K562 (cell line): ENCODE data around the gene KCNQ4. TPM values are rescaled to one million over a fixed set of nuclear protein-coding genes. Genes with fewer than 3 reads are reported as not detected.

ENCODE experiments used
- ATF7 ChIP-seq: fragments of 450-650 bp; IDR thresholded peaks from 2 replicates; pipeline ENCODE4 v1.7.1; 2014; ENCODE audit warnings: mild to moderate bottlenecking, moderate library complexity
- CXXC5 ChIP-seq: fragments of 250-450 bp; sonication (Bioruptor Pico); IDR thresholded peaks from 2 replicates; pipeline ENCODE4 v1.8.0; 2022; ENCODE audit warnings: inconsistent platforms, mild to moderate bottlenecking, moderate library complexity
- ELK3 ChIP-seq: fragments of 450-650 bp; formaldehyde crosslinking; IDR thresholded peaks from 2 replicates; pipeline ENCODE4 v1.4.0; 2020; ENCODE audit warnings: mild to moderate bottlenecking
- ESRRA ChIP-seq: fragments of 450-650 bp; IDR thresholded peaks from 2 replicates; pipeline ENCODE4 v1.6.1; 2014; ENCODE audit warnings: low read depth, mild to moderate bottlenecking, moderate library complexity, borderline replicate concordance
- ETV5 ChIP-seq: sonication (generic); formaldehyde crosslinking; IDR thresholded peaks from 2 replicates; pipeline ENCODE4 v1.4.0; 2020; ENCODE audit warnings: low read depth, mild to moderate bottlenecking, missing genetic modification reagents
- FOXJ3 ChIP-seq: sonication (generic); formaldehyde crosslinking; IDR thresholded peaks from 2 replicates; pipeline ENCODE4 v1.4.0; 2020; ENCODE audit warnings: mild to moderate bottlenecking, missing genetic modification reagents
- HLTF ChIP-seq: fragments of 450-650 bp; IDR thresholded peaks from 2 replicates; pipeline ENCODE4 v1.6.1; 2016
- IRF1 ChIP-seq: sonication (generic); formaldehyde crosslinking; IDR thresholded peaks from 2 replicates; pipeline ENCODE4 v1.8.0; 2022; ENCODE audit warnings: missing genetic modification reagents, mild to moderate bottlenecking, borderline replicate concordance
- RB1 ChIP-seq: fragments of 450-650 bp; IDR thresholded peaks from 2 replicates; pipeline ENCODE4 v1.6.1; 2017; ENCODE audit warnings: low read depth, mild to moderate bottlenecking
- RREB1 ChIP-seq: fragments of 250-450 bp; sonication (Bioruptor Pico); IDR thresholded peaks from 2 replicates; pipeline ENCODE4 v1.4.0; 2020
- SETDB1 ChIP-seq: IDR thresholded peaks from one replicate; pipeline ENCODE4 v1.6.1; 2012; ENCODE audit warnings: low read length, control low read depth, inconsistent platforms
- SFPQ ChIP-seq: fragments of 200-400 bp; formaldehyde crosslinking; IDR thresholded peaks from 2 replicates; pipeline ENCODE4 v1.6.1; 2017; ENCODE audit warnings: mild to moderate bottlenecking, low read depth, low read length, moderate library complexity
- SMAD4 ChIP-seq: fragments of 250-450 bp; sonication (Bioruptor Pico); conservative IDR thresholded peaks from 2 replicates; pipeline ENCODE4 v1.8.0; 2021; ENCODE audit warnings: inconsistent platforms, mild to moderate bottlenecking, moderate library complexity
- U2AF2 ChIP-seq: fragments of 200-400 bp; formaldehyde crosslinking; optimal IDR thresholded peaks from 2 replicates; pipeline ENCODE3; 2017; ENCODE audit warnings: low read depth, mild to moderate bottlenecking, low read length
- ZBTB5 ChIP-seq: fragments of 450-650 bp; IDR thresholded peaks from 2 replicates; pipeline ENCODE4 v1.6.1; 2017; ENCODE audit warnings: antibody characterized with exemption
- ZNF133 ChIP-seq: fragments of 250-450 bp; sonication (Bioruptor Pico); IDR thresholded peaks from 2 replicates; pipeline ENCODE4 v1.4.0; 2020; ENCODE audit warnings: mild to moderate bottlenecking
- ZNF143 ChIP-seq: sonication (generic); formaldehyde crosslinking; IDR thresholded peaks from 2 replicates; pipeline ENCODE4 v1.9.0; 2022; ENCODE audit warnings: mild to moderate bottlenecking, missing genetic modification reagents
- polyA plus RNA-seq, 8 experiments: library from polyadenylated mRNA; depleted of rRNA in 4 of 8; stranded (reverse) in 5 of 8; unstranded in 3 of 8; fragments of >200 nt; fragmentation: Nextera tagmentation in 2 of 8; fragmentation: Illumina TruSeq in 1 of 8; extraction: Ambion mirVana in 2 of 8; extraction: Trizol in 1 of 8; gene quantifications; 2 replicates each; pipeline versions ENCODE4 v1.2.1 to v1.2.3, GENCODE V29; 2011 to 2014; ENCODE audit warnings: inconsistent platforms in 1 of 8, missing spikeins in 1 of 8
- total RNA-seq, 7 experiments: library from RNA; depleted of rRNA in 6 of 7; stranded (reverse); fragments of >200 nt in 6 of 7; fragmentation: Illumina TruSeq in 2 of 7; extraction: Trizol in 2 of 7; gene quantifications; 2 replicates each; pipeline versions ENCODE4 v1.2.1 to v1.2.3, GENCODE V29; 2011 to 2021; ENCODE audit warnings: low replicate concordance in 1 of 7

Gene KCNQ4
- total and polyA plus RNA-seq, 9 of the 15 experiments (the other 6 are each of a cell fraction or from before 2014, with no cell fraction given) = 0.07 to 4.1 (median 0.79) TPM

- no peak for TF ChIP-seq ZBTB5
- peak; percentile 81; the same call in 1 of the 2 replicates for TF ChIP-seq CXXC5 (CRISPR knock-in tag)
- peak; percentile 73; the same call in 1 of the 2 replicates for TF ChIP-seq HLTF
- no peak for TF ChIP-seq RREB1
- TF ChIP-seq SFPQ = no peak
- no peak for TF ChIP-seq ELK3 (CRISPR knock-in tag)
- peak; percentile 45 for TF ChIP-seq RB1
- no peak for TF ChIP-seq U2AF2
- TF ChIP-seq IRF1 (CRISPR knock-in tag) = no peak
- TF ChIP-seq ETV5 = peak; percentile 45
- TF ChIP-seq ZNF143 (CRISPR knock-in tag) = 0 out of 2 replicates have a peak, but pooled peaks have one; percentile 20
- TF ChIP-seq ATF7 = peak; percentile 61
- no peak for TF ChIP-seq ZNF133 (CRISPR knock-in tag)
- TF ChIP-seq ESRRA = peak; percentile 100
- TF ChIP-seq SETDB1 = no peak
- no peak for TF ChIP-seq FOXJ3
- peak; percentile 61 for TF ChIP-seq SMAD4 (CRISPR knock-in tag)
Observed at GRCh38 chr1:40802078-40802741, 18.6 kb downstream of the KCNQ4 start (continued).
